SK-N-MC (cell line): Measurements from ENCODE around the gene AMZ1.

ENCODE experiments used
- EZH2 ChIP-seq: fragments of 200-600 bp; sonication (generic); IDR thresholded peaks from one replicate; pipeline ENCODE4 v1.6.1; 2017; ENCODE audit warnings: antibody characterized with exemption
- POLR2AphosphoS5 ChIP-seq: IDR thresholded peaks from 2 replicates; pipeline ENCODE4 v1.6.1; 2012; ENCODE audit warnings: mild to moderate bottlenecking, low read depth, low read length, borderline replicate concordance

GRCh38 chr7:2689951-2690705, 2.1 kb downstream of the AMZ1 start:
- TF ChIP-seq POLR2AphosphoS5 = no peak
- TF ChIP-seq EZH2 = no peak
